Kidney epithelial cell (primary cell): ENCODE results near the gene PMIS2. TPM values are rescaled to one million over a fixed set of nuclear protein-coding genes. Genes with fewer than 3 reads are reported as not detected.
A peak's percentile ranks its signal among the peaks of the same experiment; 100 is the strongest.

Source experiments
- DNase-seq: peaks from one replicate; pipeline ENCODE4 v3.0.0-alpha.2; 2010; ENCODE audit warnings: low read depth
- H3K27me3 ChIP-seq: 2 replicates; pipeline ENCODE4 v1.6.0; 2011; ENCODE audit warnings: low read length; ENCODE audit not compliant: control insufficient read depth, insufficient read depth
- H3K36me3 ChIP-seq: 2 replicates; pipeline ENCODE4 v1.5.1; 2011; ENCODE audit warnings: low read length; ENCODE audit not compliant: control insufficient read depth, insufficient read depth
- H3K4me3 ChIP-seq: 2 replicates; pipeline ENCODE4 v1.5.1; 2011; ENCODE audit warnings: low read depth, mild to moderate bottlenecking, control low read depth, low read length
- total RNA-seq: library from RNA; depleted of rRNA; stranded (reverse); fragments of >200 nt; gene quantifications from 2 replicates; pipeline ENCODE4 v1.2.3, GENCODE V29; 2015
- TF ChIP-seq, protein P1 (sequence below): IDR thresholded peaks from 2 replicates; pipeline ENCODE4 v1.5.1; 2011; ENCODE audit warnings: mild to moderate bottlenecking, moderate library complexity, low read length, control low read depth, inconsistent platforms; ENCODE audit not compliant: insufficient read depth, poor library complexity, severe bottlenecking

Gene PMIS2
- total RNA-seq, 1 donor from 2014 or later: not detected

DNA sequence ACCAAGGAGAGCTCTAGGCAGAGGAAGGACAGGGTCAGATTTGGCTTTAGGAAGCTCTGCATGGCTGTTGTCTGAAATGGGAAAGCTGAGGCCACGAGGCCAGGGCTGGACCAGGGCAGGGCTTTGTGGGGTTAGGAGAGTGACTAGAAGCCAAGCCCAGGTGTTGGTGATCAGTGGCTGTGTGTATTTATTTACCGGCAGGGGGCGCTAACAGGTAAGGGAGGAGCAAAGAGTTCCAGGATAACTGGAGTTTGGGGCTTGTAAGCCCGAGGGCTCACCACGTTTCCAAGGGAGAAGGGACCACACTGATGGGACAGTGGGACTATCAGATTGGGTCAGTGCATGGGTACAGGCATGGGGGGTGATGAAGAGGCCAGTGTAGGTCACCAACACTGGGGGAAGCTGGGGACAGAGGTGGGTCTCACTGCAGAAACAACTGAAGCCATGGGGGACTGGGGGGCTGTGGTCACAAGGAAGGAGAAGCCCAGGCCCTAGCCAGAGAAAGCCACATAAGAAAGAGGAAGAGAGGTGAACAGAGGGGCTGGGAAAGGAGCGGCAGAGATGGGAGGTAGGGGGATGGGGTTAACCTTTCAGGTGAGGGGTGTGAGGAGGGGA lies 36.7 kb upstream of the PMIS2 start:
- DNase-seq: no peak
- Histone ChIP-seq H3K27me3 (no peaks in the 10 kb centered on the region), H3K36me3 (peaks cover 3% of the 10 kb centered on the region), H3K4me3 (no peak overlapping the region)
- TF ChIP-seq, protein P1, sequence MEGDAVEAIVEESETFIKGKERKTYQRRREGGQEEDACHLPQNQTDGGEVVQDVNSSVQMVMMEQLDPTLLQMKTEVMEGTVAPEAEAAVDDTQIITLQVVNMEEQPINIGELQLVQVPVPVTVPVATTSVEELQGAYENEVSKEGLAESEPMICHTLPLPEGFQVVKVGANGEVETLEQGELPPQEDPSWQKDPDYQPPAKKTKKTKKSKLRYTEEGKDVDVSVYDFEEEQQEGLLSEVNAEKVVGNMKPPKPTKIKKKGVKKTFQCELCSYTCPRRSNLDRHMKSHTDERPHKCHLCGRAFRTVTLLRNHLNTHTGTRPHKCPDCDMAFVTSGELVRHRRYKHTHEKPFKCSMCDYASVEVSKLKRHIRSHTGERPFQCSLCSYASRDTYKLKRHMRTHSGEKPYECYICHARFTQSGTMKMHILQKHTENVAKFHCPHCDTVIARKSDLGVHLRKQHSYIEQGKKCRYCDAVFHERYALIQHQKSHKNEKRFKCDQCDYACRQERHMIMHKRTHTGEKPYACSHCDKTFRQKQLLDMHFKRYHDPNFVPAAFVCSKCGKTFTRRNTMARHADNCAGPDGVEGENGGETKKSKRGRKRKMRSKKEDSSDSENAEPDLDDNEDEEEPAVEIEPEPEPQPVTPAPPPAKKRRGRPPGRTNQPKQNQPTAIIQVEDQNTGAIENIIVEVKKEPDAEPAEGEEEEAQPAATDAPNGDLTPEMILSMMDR: peak; percentile 66

DNA sequence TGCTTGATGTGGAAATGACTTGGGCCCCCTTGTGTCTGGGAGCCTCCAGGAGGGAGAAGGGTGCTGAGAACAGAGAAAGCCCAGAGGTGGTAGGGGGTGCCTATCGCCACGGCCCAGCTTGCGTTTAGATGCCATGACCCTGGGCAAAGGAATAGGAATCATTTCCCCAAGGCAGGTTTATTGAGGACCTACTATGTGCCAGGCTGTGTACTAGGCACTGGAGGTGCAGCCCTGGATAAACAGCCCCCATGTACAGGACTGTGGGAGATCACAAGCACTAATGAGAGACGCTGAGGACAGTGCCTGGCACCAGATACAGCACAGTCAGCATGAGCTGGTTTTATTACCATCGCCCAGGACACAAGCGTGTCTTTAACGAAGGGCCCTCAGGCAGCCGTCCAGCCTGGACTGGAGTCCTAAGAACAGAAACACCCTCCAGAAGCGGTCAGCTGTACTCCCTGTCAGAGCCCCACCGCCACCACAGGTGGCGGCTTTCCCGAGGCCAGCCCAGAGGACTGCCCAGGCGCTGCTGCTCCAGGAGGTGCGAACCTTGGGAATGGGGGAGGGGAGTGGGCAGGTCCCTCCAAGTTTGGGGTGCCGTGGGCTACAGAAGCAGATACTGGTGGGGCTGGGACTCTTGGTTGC lies 36.0 kb upstream of the PMIS2 start:
- no peak for DNase-seq
- Histone ChIP-seq H3K4me3 (no peak overlapping the region), H3K36me3 (peaks cover 3% of the 10 kb centered on the region), H3K27me3 (peaks cover 2% of the 10 kb centered on the region)
- TF ChIP-seq, protein P1: no peak

GRCh38 chr19:35551091-35551810 lies 34.7 kb upstream of the PMIS2 start:
- peaks cover 7% of the 10 kb centered on the region for H3K27me3 ChIP-seq
- H3K4me3 ChIP-seq: no peak overlapping the region
- DNase-seq: no peak
- TF ChIP-seq, protein P1: no peak
- peaks cover 3% of the 10 kb centered on the region for H3K36me3 ChIP-seq

- DNase-seq: no peak
- TF ChIP-seq, protein P1: no peak
- no peak overlapping the region for H3K4me3 ChIP-seq
- H3K27me3 ChIP-seq: peaks cover 11% of the 10 kb centered on the region
- H3K36me3 ChIP-seq: peaks cover 3% of the 10 kb centered on the region
Observed at GRCh38 chr19:35552534-35553384, 33.2 kb upstream of the PMIS2 start.

GRCh38 chr19:35553385-35554000 lies 32.5 kb upstream of the PMIS2 start:
- TF ChIP-seq, protein P1: no peak
- no peak for DNase-seq
- Histone ChIP-seq H3K27me3 (peaks cover 18% of the 10 kb centered on the region), H3K36me3 (peaks cover 3% of the 10 kb centered on the region), H3K4me3 (no peak overlapping the region)
